Omental fat pad (tissue), 4 donors: ENCODE measurements around the gene LYZL2. TPM values are rescaled to one million over a fixed set of nuclear protein-coding genes. Genes with fewer than 3 reads are reported as not detected.

Experiments used
- ATAC-seq: fragments of 150-250 bp; one replicate; pipeline ENCODE4 v1.9.1; 2016; ENCODE audit warnings: mild to moderate bottlenecking, moderate library complexity; ENCODE audit not compliant: low FRiP score
- DNase-seq: peaks from one replicate; pipeline ENCODE4 v3.0.0-alpha.2; 2019; ENCODE audit warnings: low spot score
- CTCF ChIP-seq, 3 donors: fragments of 450-650 bp; IDR thresholded peaks; one replicate each; pipeline ENCODE4 v1.5.1; 2016 to 2017; ENCODE audit warnings: antibody characterized with exemption in 3 of 3, mild to moderate bottlenecking in 3 of 3, moderate library complexity in 2 of 3
- total RNA-seq, 4 donors: library from RNA; depleted of rRNA; stranded (reverse); fragments of >200 nt; gene quantifications; one replicate each; pipeline ENCODE4 v1.1.0, GENCODE V29; 2016

LYZL2 gene
- total RNA-seq, 4 donors from 2014 or later = not detected

- TF ChIP-seq CTCF (IDR thresholded peaks at IDR 0.05) = no peak
- DNase-seq (no peak), ATAC-seq (no peak)
Measured at GRCh38 chr10:30579574-30579973, 50.0 kb downstream of the LYZL2 start.

GRCh38 chr10:30577048-30577447 lies 52.5 kb downstream of the LYZL2 start:
- ATAC-seq (no peak), DNase-seq (no peak)
- no peak for TF ChIP-seq CTCF (IDR thresholded peaks at IDR 0.05)

GRCh38 chr10:30576641-30577040 lies 52.9 kb downstream of the LYZL2 start:
- no peak for DNase-seq
- no peak for TF ChIP-seq CTCF (IDR thresholded peaks at IDR 0.05)
- ATAC-seq = no peak

GRCh38 chr10:30574432-30574796 lies 55.1 kb downstream of the LYZL2 start:
- ATAC-seq (no peak), DNase-seq (no peak)
- TF ChIP-seq CTCF (IDR thresholded peaks at IDR 0.05) = no peak

- DNase-seq (no peak), ATAC-seq (no peak)
- TF ChIP-seq CTCF (IDR thresholded peaks at IDR 0.05) = no peak
Measured at GRCh38 chr10:30573721-30574431, 55.7 kb downstream of the LYZL2 start.

GRCh38 chr10:30565449-30565848 lies 64.1 kb downstream of the LYZL2 start:
- TF ChIP-seq CTCF (IDR thresholded peaks at IDR 0.05) = no peak
- DNase-seq (no peak), ATAC-seq (no peak)

- no peak for TF ChIP-seq CTCF (IDR thresholded peaks at IDR 0.05)
- ATAC-seq = no peak
- no peak for DNase-seq
Measured at GRCh38 chr10:30562787-30563186, 66.8 kb downstream of the LYZL2 start.
